ENCODE measurements around the gene SIVA1.

GRCh38 chr14:104706733-104707607 is 46.0 kb upstream of the SIVA1 start:
- TF ChIP-seq CTCF (IDR thresholded peaks at IDR 0.05) (no peak), POLR2A (IDR thresholded peaks at IDR 0.05) (no peak)
